ENCODE results near the gene RGS17.

Gene RGS17

DNA sequence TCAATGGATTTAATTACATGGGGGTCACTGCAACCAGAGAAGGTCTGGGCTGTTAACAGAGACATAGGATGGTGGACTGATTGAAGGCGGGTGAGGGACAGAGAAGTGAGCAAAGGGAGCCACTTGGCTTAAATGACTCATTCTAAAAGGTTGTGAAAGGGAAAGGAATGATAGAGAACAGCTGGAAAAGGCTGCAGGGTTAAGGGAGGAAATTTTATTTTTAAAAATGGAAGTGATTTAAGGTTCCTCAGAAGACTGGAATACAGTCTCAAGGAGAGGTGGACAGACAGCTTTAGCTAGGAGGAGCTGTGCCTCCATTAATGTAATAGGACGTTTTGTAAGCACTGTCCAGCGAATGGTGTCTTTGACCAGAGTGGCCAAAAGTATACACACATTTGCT, 46.7 kb downstream of the RGS17 start:
- no peak for DNase-seq (ENCODE audit: low read depth in 2 of 2)

DNA sequence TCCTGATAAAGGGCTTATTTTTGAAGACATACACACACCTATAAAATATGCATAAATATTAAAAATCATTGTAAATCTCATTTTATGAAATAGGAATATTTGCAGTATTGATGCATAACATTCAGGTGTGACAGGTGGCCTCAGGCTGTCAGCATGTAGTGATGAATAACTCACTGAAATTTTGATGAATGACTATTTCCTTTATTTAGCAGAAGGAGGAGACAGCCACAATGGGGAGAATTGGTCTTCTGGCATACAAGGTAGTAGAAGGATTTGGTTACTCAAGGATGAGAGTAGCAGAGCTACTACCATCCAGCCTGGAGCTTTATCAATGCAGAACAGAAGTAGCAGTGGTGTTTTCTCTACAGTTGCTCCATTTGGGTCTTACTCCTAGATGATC, 47.2 kb downstream of the RGS17 start:
- DNase-seq (ENCODE audit: low read depth in 2 of 2), result no peak

DNA sequence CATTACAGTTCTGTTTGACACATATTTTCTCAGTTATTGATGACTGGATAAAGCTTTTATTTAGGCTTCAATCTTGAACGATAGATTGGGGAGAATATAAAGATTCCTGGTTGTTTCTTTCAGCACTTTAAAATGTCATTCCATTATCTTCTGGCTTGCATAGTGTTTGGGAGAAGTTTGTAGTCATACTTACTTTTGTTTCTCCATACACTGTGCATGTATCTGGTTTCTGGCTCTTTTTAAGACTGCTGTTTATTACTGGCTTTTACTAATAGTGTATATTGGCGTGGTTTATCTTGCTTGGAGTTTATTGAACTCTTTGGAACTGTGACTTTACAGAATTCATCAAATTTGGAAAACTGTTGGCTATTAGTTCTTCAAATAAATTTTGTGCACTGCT, 49.2 kb downstream of the RGS17 start:
- DNase-seq (ENCODE audit: low read depth in 2 of 2), result no peak

DNA sequence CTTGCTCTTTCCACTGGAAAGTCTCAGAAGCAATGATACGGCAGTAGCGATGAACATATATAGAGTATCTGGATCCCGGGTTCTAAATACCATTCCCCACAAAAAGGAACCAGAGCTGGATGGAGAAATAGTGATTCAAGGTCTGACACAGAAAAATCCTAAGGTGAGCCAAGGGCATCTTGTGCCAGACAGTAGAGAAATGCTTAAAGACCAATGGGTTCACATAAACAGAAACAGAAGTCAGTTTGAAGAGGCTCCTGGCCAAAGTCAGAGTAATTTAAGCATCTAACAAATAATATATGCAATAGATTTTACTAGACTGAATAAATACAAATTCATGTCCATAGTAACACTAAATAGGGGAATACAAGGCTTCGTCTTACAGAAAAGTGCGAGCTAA, 54.7 kb downstream of the RGS17 start:
- DNase-seq (ENCODE audit: low read depth in 2 of 2), result no peak

- DNase-seq (ENCODE audit: low read depth in 2 of 2), result no peak
These were observed 56.3 kb downstream of the RGS17 start for GRCh38 chr6:153074761-153075160.

DNA sequence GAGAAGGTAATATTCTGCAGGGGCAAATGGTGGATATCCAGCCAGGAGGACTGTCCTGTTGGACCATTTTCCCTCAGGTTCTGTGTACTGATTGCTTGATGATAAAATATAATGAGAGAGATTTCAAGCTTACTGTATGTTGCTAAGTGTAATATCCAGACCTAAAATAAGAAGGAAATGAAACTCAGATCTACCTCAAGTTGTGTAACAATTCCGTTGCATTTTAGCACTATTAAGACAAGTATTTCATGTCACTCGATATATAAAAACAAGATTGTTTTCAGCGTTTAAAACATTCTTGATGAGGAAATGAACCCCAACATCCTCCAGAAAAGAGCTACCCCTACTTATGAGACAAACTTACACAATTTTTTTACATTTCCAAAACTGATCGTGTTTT, 57.2 kb downstream of the RGS17 start:
- no peak for DNase-seq (ENCODE audit: low read depth in 2 of 2)

- DNase-seq (ENCODE audit: low read depth in 2 of 2), result no peak
These were observed 60.3 kb downstream of the RGS17 start for GRCh38 chr6:153070756-153071155.

- DNase-seq (ENCODE audit: low read depth in 2 of 2), result no peak
These were observed 61.2 kb downstream of the RGS17 start for GRCh38 chr6:153069897-153070296.

- DNase-seq (ENCODE audit: low read depth in 2 of 2), result no peak
These were observed 65.9 kb downstream of the RGS17 start for GRCh38 chr6:153065222-153065621.

- DNase-seq (ENCODE audit: low read depth in 2 of 2), result no peak
These were observed 67.1 kb downstream of the RGS17 start for GRCh38 chr6:153063936-153064335.

- no peak for DNase-seq (ENCODE audit: low read depth in 2 of 2)
These were observed 68.6 kb downstream of the RGS17 start for GRCh38 chr6:153062516-153062915.

- DNase-seq (ENCODE audit: low read depth in 2 of 2), result no peak
These were observed 71.3 kb downstream of the RGS17 start for GRCh38 chr6:153059757-153060156.

GRCh38 chr6:153059311-153059710, 71.8 kb downstream of the RGS17 start:
- DNase-seq (ENCODE audit: low read depth in 2 of 2), result no peak

- DNase-seq (ENCODE audit: low read depth in 2 of 2), result no peak
These were observed 72.2 kb downstream of the RGS17 start for GRCh38 chr6:153058909-153059308.

GRCh38 chr6:153058291-153058690, 72.8 kb downstream of the RGS17 start:
- no peak for DNase-seq (ENCODE audit: low read depth in 2 of 2)

- DNase-seq (ENCODE audit: low read depth in 2 of 2), result no peak
These were observed 74.8 kb downstream of the RGS17 start for GRCh38 chr6:153056308-153056707.

DNA sequence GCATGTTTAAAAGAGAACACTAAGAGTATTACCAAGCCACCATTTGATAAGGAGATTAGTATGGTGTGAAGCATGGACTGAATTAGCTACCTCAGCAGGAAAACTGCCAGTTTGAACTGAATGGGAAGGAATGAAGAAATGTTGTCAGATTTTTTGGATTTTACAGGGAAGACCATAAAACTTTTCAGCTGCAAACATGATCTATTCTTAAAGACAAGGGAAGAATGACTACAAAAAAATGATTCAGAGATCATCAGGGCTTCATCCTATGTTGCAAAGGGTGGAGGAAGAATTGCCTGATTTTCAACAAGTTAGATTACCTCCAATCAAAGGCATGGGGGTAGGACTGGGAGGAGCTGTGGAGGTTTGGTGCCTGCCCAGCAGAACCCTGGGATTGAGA, 79.3 kb downstream of the RGS17 start:
- DNase-seq (ENCODE audit: low read depth in 2 of 2), result no peak

DNA sequence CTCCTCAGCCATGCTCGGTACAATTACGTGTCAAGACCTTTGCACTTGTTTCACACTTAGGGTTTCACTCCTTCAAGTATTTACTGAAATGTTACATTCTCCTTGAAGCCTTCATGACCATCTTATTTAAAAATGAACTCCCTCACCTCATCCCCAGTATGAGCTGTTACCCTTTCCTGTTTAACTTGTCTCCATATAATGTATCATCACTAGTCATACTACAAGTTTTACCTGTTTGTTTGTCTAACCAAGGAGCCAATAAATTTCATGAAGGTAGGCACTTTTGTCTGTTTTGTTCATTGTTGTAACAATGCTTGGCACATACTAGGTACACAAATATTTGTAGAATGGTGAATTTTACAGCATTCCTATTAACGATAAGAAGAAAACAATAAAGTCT, 82.5 kb downstream of the RGS17 start:
- no peak for DNase-seq (ENCODE audit: low read depth in 2 of 2)

GRCh38 chr6:153047386-153047785, 83.7 kb downstream of the RGS17 start:
- no peak for DNase-seq (ENCODE audit: low read depth in 2 of 2)

DNA sequence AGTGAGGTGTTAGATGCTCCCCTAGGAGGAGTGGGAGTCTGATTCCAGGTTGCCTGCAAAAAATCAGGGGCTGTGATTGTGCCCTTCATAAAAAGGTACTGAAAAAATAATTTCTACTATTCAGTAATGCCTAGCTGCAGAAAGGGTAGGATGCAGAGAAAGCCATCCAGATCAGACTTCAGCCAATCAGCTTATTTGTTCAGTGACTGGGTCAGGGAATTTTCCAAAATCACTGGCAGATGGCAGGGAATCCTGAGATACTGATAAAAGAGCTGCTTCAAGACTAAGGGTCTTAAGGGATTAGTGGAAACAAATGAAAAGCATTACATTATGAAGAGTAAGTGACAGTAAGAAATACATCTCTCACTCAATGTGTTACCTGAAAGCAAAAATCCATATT, 85.8 kb downstream of the RGS17 start:
- DNase-seq (ENCODE audit: low read depth in 2 of 2), result no peak

- DNase-seq (ENCODE audit: low read depth in 2 of 2), result no peak
These were observed 86.8 kb downstream of the RGS17 start for GRCh38 chr6:153044295-153044694.

GRCh38 chr6:153043719-153044118, 87.4 kb downstream of the RGS17 start:
- no peak for DNase-seq (ENCODE audit: low read depth in 2 of 2)

DNA sequence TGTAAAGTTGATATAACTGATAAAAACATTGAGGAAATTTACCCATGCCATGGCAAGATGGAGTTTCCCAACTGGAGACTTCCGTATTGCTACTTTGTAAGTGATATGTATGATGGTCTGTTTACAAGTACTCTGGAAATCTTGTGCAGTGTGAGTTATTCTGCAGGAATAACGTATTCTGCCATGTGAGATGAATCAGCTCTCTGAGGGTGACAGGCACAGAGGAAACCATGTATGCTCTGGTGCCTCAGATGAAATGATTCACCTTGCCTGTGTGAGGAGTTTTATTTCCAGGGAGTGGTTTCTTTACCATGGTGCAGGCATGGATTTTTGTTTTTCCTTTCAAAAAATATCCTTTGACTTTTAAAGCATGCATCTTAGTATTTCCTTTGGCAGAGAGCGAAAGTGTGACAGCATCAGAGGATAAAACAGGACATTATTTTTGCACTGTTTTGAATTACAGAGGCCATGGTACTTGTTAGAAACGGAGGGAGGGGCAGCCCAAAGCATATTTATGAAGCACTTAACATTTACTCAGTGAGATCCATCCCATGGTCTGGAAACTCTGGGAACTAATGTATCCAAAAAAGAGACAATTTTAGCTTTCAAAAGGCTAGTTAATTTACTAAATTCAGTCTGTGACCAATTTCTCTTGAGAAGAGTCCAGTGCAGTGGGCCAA, 92.6 kb downstream of the RGS17 start:
- no peak for DNase-seq (ENCODE audit: low read depth in 2 of 2)

- no peak for DNase-seq (ENCODE audit: low read depth in 2 of 2)
These were observed 96.9 kb downstream of the RGS17 start for GRCh38 chr6:153034139-153034538.
